ENCODE measurements around the gene HS1BP3. TPM values are rescaled to one million over a fixed set of nuclear protein-coding genes. Genes with fewer than 3 reads are reported as not detected.

Gene HS1BP3
- polyA plus RNA-seq, 1 experiment = 14.2 TPM

DNA sequence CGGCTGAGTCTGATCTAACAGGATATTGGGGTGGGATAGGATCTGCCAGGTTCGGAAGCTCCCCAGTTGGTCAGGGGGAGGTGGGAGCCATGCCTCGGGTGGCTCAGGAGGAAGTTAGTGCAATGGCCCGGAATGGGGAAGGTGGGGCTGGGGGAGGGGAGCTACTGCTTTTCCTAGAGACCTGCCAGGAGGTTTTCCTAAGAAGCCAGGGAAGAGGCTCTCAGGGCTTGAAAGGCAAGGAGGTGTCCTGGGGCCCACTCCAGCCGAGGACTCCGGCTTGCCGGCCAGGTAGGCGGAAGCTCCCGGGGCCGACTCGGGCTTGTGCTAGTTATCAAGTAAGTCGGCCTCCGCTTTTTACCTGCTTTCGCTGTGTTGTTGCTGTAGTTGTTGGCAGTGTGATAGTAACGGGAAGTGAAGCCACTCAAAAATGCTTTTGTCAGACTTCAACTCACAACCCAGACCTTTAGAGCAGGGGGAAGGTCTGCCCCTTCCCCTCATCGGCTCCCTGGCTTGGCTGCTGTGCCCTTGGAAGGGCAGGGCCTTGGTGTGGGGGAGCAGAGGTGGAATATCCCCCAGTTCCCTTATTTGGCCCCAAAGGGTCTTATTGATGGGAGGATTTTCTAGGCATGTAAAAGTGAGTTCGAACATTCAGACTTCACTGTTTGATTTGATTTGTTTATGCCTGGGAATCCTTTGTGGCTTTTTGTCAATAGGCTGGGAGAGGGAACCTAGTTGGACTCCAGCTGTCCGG, 21.5 kb upstream of the HS1BP3 start:
- Histone ChIP-seq H3K27me3 (ENCODE audit: control insufficient read depth, insufficient read depth, low read length) (peaks cover 54% of the 10 kb centered on the region), H3K27ac (ENCODE audit: low read depth, low read length) (no peak overlapping the region), H3K9me3 (ENCODE audit: control insufficient read depth, insufficient read depth, low read length) (peaks cover 4% of the 10 kb centered on the region; the same call in 1 of the 2 replicates), H3K4me3 (ENCODE audit: low read depth, low read length) (no peak overlapping the region)
- ChIA-PET CTCF (interaction anchor here (0.6 to 8.1 kb wide), 4 partner anchors 9 to 252 kb away, joined by 3 to 94 read pairs (median 3); no protein-coding TSS in a partner anchor), POLR2A (no interaction called here)
- no peak for DNase-seq (ENCODE audit: low read depth, low spot score)
- TF ChIP-seq, protein P1, sequence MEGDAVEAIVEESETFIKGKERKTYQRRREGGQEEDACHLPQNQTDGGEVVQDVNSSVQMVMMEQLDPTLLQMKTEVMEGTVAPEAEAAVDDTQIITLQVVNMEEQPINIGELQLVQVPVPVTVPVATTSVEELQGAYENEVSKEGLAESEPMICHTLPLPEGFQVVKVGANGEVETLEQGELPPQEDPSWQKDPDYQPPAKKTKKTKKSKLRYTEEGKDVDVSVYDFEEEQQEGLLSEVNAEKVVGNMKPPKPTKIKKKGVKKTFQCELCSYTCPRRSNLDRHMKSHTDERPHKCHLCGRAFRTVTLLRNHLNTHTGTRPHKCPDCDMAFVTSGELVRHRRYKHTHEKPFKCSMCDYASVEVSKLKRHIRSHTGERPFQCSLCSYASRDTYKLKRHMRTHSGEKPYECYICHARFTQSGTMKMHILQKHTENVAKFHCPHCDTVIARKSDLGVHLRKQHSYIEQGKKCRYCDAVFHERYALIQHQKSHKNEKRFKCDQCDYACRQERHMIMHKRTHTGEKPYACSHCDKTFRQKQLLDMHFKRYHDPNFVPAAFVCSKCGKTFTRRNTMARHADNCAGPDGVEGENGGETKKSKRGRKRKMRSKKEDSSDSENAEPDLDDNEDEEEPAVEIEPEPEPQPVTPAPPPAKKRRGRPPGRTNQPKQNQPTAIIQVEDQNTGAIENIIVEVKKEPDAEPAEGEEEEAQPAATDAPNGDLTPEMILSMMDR (IDR thresholded peaks at IDR 0.05; ENCODE audit: low read depth, low read length) = no peak

DNA sequence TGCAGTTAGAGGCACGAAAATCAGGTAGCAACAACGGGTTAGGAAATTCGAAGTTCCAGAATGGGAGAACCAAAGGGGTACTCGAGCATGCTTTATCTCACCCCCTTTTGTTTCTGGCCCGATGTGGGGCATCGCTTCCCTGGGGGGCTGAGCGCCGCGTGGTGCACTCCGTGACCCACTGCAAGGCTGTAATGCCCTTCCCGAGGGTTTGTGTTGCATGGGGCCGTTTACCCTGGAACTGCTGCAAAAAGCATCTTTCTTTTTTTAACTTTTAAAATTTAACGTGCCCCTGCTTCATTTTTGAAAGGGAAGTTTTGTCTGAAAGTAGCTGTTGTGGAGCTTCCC, 20.8 kb upstream of the HS1BP3 start:
- Histone ChIP-seq H3K4me3 (ENCODE audit: low read depth, low read length) (no peak overlapping the region), H3K27ac (ENCODE audit: low read depth, low read length) (no peak overlapping the region), H3K9me3 (ENCODE audit: control insufficient read depth, insufficient read depth, low read length) (peaks cover 4% of the 10 kb centered on the region; the same call in 1 of the 2 replicates), H3K27me3 (ENCODE audit: control insufficient read depth, insufficient read depth, low read length) (peaks cover 56% of the 10 kb centered on the region)
- TF ChIP-seq, protein P1 (IDR thresholded peaks at IDR 0.05; ENCODE audit: low read depth, low read length) = no peak
- DNase-seq (ENCODE audit: low read depth, low spot score) = no peak
- CTCF ChIA-PET = interaction anchor here (0.6 to 8.1 kb wide), 4 partner anchors 10 to 253 kb away, joined by 3 to 94 read pairs (median 3); no protein-coding TSS in a partner anchor
- POLR2A ChIA-PET = no interaction called here

DNA sequence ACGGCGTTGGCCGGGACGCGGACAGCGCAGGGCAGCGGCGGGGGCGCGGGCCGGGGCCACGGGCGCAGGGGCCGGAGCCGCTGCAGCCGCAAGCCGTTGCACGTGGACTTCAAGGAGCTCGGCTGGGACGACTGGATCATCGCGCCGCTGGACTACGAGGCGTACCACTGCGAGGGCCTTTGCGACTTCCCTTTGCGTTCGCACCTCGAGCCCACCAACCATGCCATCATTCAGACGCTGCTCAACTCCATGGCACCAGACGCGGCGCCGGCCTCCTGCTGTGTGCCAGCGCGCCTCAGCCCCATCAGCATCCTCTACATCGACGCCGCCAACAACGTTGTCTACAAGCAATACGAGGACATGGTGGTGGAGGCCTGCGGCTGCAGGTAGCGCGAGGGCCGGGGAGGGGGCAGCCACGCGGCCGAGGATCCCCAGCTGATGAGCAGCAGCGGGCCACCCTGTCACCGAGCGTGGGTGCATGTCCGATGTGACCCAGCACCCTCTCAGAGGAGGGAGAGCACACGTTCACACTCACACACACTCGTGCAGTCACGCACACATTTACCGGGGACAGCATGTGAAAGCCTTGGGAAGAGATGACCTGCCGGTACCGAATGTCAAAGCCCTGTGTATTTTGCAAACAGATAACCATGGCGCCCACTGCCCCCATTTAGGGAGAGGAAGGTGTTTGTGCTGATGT, 20.3 kb upstream of the HS1BP3 start:
- Histone ChIP-seq H3K4me3 (ENCODE audit: low read depth, low read length) (no peak overlapping the region), H3K9me3 (ENCODE audit: control insufficient read depth, insufficient read depth, low read length) (peaks cover 4% of the 10 kb centered on the region; the same call in 1 of the 2 replicates), H3K27me3 (ENCODE audit: control insufficient read depth, insufficient read depth, low read length) (peaks cover 62% of the 10 kb centered on the region), H3K27ac (ENCODE audit: low read depth, low read length) (no peak overlapping the region)
- TF ChIP-seq, protein P1 (IDR thresholded peaks at IDR 0.05; ENCODE audit: low read depth, low read length) = no peak
- POLR2A ChIA-PET = no interaction called here
- CTCF ChIA-PET = interaction anchor here (0.6 to 8.1 kb wide), 5 partner anchors 10 to 292 kb away, joined by 3 to 94 read pairs (median 3); no protein-coding TSS in a partner anchor
- DNase-seq (ENCODE audit: low read depth, low spot score) = no peak

DNA sequence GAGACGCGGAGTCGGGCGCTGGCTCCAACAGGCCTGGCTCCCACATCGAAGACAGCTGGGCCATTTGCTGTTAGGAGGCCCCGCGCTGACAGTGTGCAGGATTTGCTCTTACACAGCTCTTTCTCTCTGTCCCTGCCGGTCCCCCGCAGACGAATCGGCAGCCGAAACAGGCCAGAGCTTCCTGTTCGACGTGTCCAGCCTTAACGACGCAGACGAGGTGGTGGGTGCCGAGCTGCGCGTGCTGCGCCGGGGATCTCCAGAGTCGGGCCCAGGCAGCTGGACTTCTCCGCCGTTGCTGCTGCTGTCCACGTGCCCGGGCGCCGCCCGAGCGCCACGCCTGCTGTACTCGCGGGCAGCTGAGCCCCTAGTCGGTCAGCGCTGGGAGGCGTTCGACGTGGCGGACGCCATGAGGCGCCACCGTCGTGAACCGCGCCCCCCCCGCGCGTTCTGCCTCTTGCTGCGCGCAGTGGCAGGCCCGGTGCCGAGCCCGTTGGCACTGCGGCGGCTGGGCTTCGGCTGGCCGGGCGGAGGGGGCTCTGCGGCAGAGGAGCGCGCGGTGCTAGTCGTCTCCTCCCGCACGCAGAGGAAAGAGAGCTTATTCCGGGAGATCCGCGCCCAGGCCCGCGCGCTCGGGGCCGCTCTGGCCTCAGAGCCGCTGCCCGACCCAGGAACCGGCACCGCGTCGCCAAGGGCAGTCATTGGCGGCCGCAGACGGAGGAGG, 19.6 kb upstream of the HS1BP3 start:
- no peak overlapping the region for H3K4me3 ChIP-seq (ENCODE audit: low read depth, low read length)
- CTCF ChIA-PET = interaction anchor here (0.9 to 8.1 kb wide), 2 partner anchors 9 to 293 kb away, joined by 3 to 94 read pairs; no protein-coding TSS in a partner anchor
- no peak for DNase-seq (ENCODE audit: low read depth, low spot score)
- H3K27me3 ChIP-seq (ENCODE audit: control insufficient read depth, insufficient read depth, low read length) = peaks cover 69% of the 10 kb centered on the region
- TF ChIP-seq, protein P1 (IDR thresholded peaks at IDR 0.05; ENCODE audit: low read depth, low read length) = no peak
- no peak overlapping the region for H3K27ac ChIP-seq (ENCODE audit: low read depth, low read length)
- H3K9me3 ChIP-seq (ENCODE audit: control insufficient read depth, insufficient read depth, low read length) = peaks cover 4% of the 10 kb centered on the region; the same call in 1 of the 2 replicates
- POLR2A ChIA-PET = interaction anchor here (0.6 kb wide), 1 partner anchor 49 kb away, joined by 3 read pairs; no protein-coding TSS in a partner anchor
